GOT3 (cell line): ENCODE measurements around the gene PDE3B.
"Not testable (repeated sequence)": the region's sequence is repeated elsewhere in the genome, so short reads cannot be mapped to it uniquely, and the experiment has no call there.

Experiments used
- DNase-seq: peaks from one replicate; lab custom pipeline; 2025; ENCODE audit warnings: mixed read lengths; lab: John Stamatoyannopoulos, UW

The PDE3B gene

GRCh38 chr11:14812757-14813156 lies 169.2 kb downstream of the PDE3B start:
- DNase-seq: no peak

GRCh38 chr11:14813516-14813915 lies 169.9 kb downstream of the PDE3B start:
- DNase-seq: no peak

- DNase-seq: no peak
Observed at GRCh38 chr11:14818779-14819178, 175.2 kb downstream of the PDE3B start.

GRCh38 chr11:14819596-14819995 lies 176.0 kb downstream of the PDE3B start:
- no peak for DNase-seq

GRCh38 chr11:14821031-14821430 lies 177.4 kb downstream of the PDE3B start:
- DNase-seq: no peak

- no peak for DNase-seq
Observed at GRCh38 chr11:14826600-14826999, 183.0 kb downstream of the PDE3B start.

GRCh38 chr11:14835496-14836492 lies 192.2 kb downstream of the PDE3B start:
- DNase-seq: no peak

GRCh38 chr11:14842002-14842401 lies 198.4 kb downstream of the PDE3B start:
- no peak for DNase-seq

GRCh38 chr11:14852571-14853177 lies 209.1 kb downstream of the PDE3B start:
- no peak for DNase-seq

- DNase-seq: no peak
Observed at GRCh38 chr11:14854057-14854456, 210.5 kb downstream of the PDE3B start.

- DNase-seq: no peak
Observed at GRCh38 chr11:14855890-14856289, 212.3 kb downstream of the PDE3B start.

- no peak for DNase-seq
Observed at GRCh38 chr11:14857621-14858020, 214.0 kb downstream of the PDE3B start.

- DNase-seq: no peak
Observed at GRCh38 chr11:14858404-14858803, 214.8 kb downstream of the PDE3B start.

GRCh38 chr11:14860511-14860910 lies 216.9 kb downstream of the PDE3B start:
- no peak for DNase-seq

- DNase-seq: no peak
Observed at GRCh38 chr11:14861680-14862079, 218.1 kb downstream of the PDE3B start.

- not testable (repeated sequence) for DNase-seq
Observed at GRCh38 chr11:14863775-14864174, 220.2 kb downstream of the PDE3B start.

GRCh38 chr11:14872032-14872431 lies 228.4 kb downstream of the PDE3B start:
- DNase-seq: no peak

GRCh38 chr11:14873632-14874031 lies 230.0 kb downstream of the PDE3B start:
- DNase-seq: no peak

GRCh38 chr11:14875163-14875562 lies 231.6 kb downstream of the PDE3B start:
- DNase-seq: no peak

- no peak for DNase-seq
Observed at GRCh38 chr11:14881576-14882193, 238.1 kb downstream of the PDE3B start.

- DNase-seq: no peak
Observed at GRCh38 chr11:14882196-14882595, 238.6 kb downstream of the PDE3B start.

GRCh38 chr11:14883683-14884082 lies 240.1 kb downstream of the PDE3B start:
- DNase-seq: not testable (repeated sequence)
